KMS-11 (cell line): Measurements from ENCODE around the gene GLIPR1.

Experiments
- H2AFZ ChIP-seq: fragments of 200-600 bp; sonication (generic); 2 replicates; pipeline ENCODE4 v1.6.1; 2016; ENCODE audit warnings: antibody characterized with exemption, mixed run types, low read depth
- H3K27ac ChIP-seq: fragments of 200-600 bp; sonication (generic); 2 replicates; pipeline ENCODE4 v1.6.1; 2016; ENCODE audit warnings: mild to moderate bottlenecking, mixed run types
- H3K27me3 ChIP-seq: fragments of 200-600 bp; sonication (generic); 2 replicates; pipeline ENCODE4 v1.6.1; 2017; ENCODE audit warnings: mild to moderate bottlenecking, low read depth, mixed run types, moderate library complexity; ENCODE audit not compliant: insufficient read depth
- H3K36me3 ChIP-seq: fragments of 200-600 bp; sonication (generic); 2 replicates; pipeline ENCODE4 v1.6.1; 2017; ENCODE audit warnings: mild to moderate bottlenecking, mixed run types; ENCODE audit not compliant: insufficient read depth
- H3K4me1 ChIP-seq: fragments of 200-600 bp; sonication (generic); 2 replicates; pipeline ENCODE4 v1.6.1; 2016; ENCODE audit warnings: mild to moderate bottlenecking, low read depth, mixed run types; ENCODE audit not compliant: poor library complexity, severe bottlenecking
- H3K4me2 ChIP-seq: fragments of 200-600 bp; sonication (generic); 2 replicates; pipeline ENCODE4 v1.7.0; 2016; ENCODE audit warnings: mild to moderate bottlenecking, mixed run types
- H3K4me3 ChIP-seq: fragments of 200-600 bp; sonication (generic); IDR thresholded peaks from 2 replicates; pipeline ENCODE4 v1.6.1; 2017; ENCODE audit warnings: low read depth, low read length, mixed read lengths; ENCODE audit not compliant: insufficient read depth
- H3K79me2 ChIP-seq: fragments of 200-600 bp; sonication (generic); 2 replicates; pipeline ENCODE4 v1.6.1; 2016; ENCODE audit warnings: low read depth, mixed run types; ENCODE audit not compliant: insufficient read depth
- H3K9ac ChIP-seq: fragments of 200-600 bp; sonication (generic); 2 replicates; pipeline ENCODE4 v1.6.1; 2016; ENCODE audit warnings: mild to moderate bottlenecking, mixed run types
- H4K20me1 ChIP-seq: fragments of 200-600 bp; sonication (generic); 2 replicates; pipeline ENCODE4 v1.6.1; 2016; ENCODE audit warnings: mild to moderate bottlenecking, mixed run types; ENCODE audit not compliant: insufficient read depth
- CTCF ChIP-seq: fragments of 200-600 bp; sonication (generic); conservative IDR thresholded peaks from 2 replicates; pipeline ENCODE4 v1.6.1; 2017; ENCODE audit warnings: low read depth, mild to moderate bottlenecking, antibody characterized with exemption, low read length, moderate library complexity, mixed read lengths

Gene GLIPR1

GRCh38 chr12:75488553-75488952 is 8.0 kb downstream of the GLIPR1 start:
- Histone ChIP-seq H3K27ac (no peak overlapping the region), H3K27me3 (no peaks in the 10 kb centered on the region), H3K79me2 (no peaks in the 10 kb centered on the region), H3K4me2 (no peak overlapping the region), H3K36me3 (no peaks in the 10 kb centered on the region), H3K4me3 (no peak overlapping the region), H2AFZ (no peak overlapping the region), H4K20me1 (no peaks in the 10 kb centered on the region), H3K9ac (no peak overlapping the region), H3K4me1 (no peaks in the 10 kb centered on the region)
- peak; percentile 34 for TF ChIP-seq CTCF

GRCh38 chr12:75489187-75489586 is 8.6 kb downstream of the GLIPR1 start:
- no peak overlapping the region for H2AFZ ChIP-seq
- H3K27me3 ChIP-seq: no peaks in the 10 kb centered on the region
- H3K36me3 ChIP-seq: no peaks in the 10 kb centered on the region
- H3K27ac ChIP-seq: no peak overlapping the region
- TF ChIP-seq CTCF: no peak
- no peaks in the 10 kb centered on the region for H4K20me1 ChIP-seq
- no peaks in the 10 kb centered on the region for H3K79me2 ChIP-seq
- no peaks in the 10 kb centered on the region for H3K4me1 ChIP-seq
- no peak overlapping the region for H3K4me2 ChIP-seq
- no peak overlapping the region for H3K9ac ChIP-seq
- H3K4me3 ChIP-seq: no peak overlapping the region

GRCh38 chr12:75489613-75490210 is 9.2 kb downstream of the GLIPR1 start:
- Histone ChIP-seq H3K27ac (no peak overlapping the region), H2AFZ (no peak overlapping the region)

GRCh38 chr12:75491169-75491568 is 10.6 kb downstream of the GLIPR1 start:
- no peak overlapping the region for H3K4me2 ChIP-seq
- H2AFZ ChIP-seq: no peak overlapping the region
- H3K4me3 ChIP-seq: no peak overlapping the region
- no peaks in the 10 kb centered on the region for H4K20me1 ChIP-seq
- TF ChIP-seq CTCF: no peak
- no peaks in the 10 kb centered on the region for H3K36me3 ChIP-seq
- H3K9ac ChIP-seq: no peak overlapping the region
- no peak overlapping the region for H3K27ac ChIP-seq
- H3K4me1 ChIP-seq: no peaks in the 10 kb centered on the region
- no peaks in the 10 kb centered on the region for H3K79me2 ChIP-seq
- H3K27me3 ChIP-seq: no peaks in the 10 kb centered on the region

More at GRCh38 chr12:75489613-75490210, 9.2 kb downstream of the GLIPR1 start:
- no peak overlapping the region for H3K4me2 ChIP-seq
- no peak overlapping the region for H3K4me3 ChIP-seq
- TF ChIP-seq CTCF: no peak
- H3K27me3 ChIP-seq: no peaks in the 10 kb centered on the region
- H4K20me1 ChIP-seq: no peaks in the 10 kb centered on the region
- H3K79me2 ChIP-seq: no peaks in the 10 kb centered on the region
- H3K36me3 ChIP-seq: no peaks in the 10 kb centered on the region
- H3K4me1 ChIP-seq: no peaks in the 10 kb centered on the region
- H3K9ac ChIP-seq: no peak overlapping the region
